ENCODE data around the gene NRXN2. TPM values are rescaled to one million over a fixed set of nuclear protein-coding genes. Genes with fewer than 3 reads are reported as not detected.

NRXN2 gene
- total and polyA plus RNA-seq, 10 of the 15 experiments (the other 5 are each of a cell fraction or from before 2014, with no cell fraction given), result 0.03 to 1.4 (median 0.23) TPM

- no peak for TF ChIP-seq USF2 (IDR thresholded peaks at IDR 0.05; ENCODE audit: borderline replicate concordance, low read depth, low read length)
- no peak for TF ChIP-seq SMAD5 (IDR thresholded peaks at IDR 0.05; ENCODE audit: low read depth)
- no peak for TF ChIP-seq SKIL (IDR thresholded peaks at IDR 0.05; ENCODE audit: low read depth, poor library complexity, severe bottlenecking)
- no peak for TF ChIP-seq LARP7 (IDR thresholded peaks at IDR 0.05)
- no peak for TF ChIP-seq ASH2L (IDR thresholded peaks at IDR 0.05; ENCODE audit: borderline replicate concordance, low read depth)
- no peak; the same call in none of the 2 replicates for TF ChIP-seq IKZF1 (conservative IDR thresholded peaks at IDR 0.05)
- TF ChIP-seq PAX8 (IDR thresholded peaks at IDR 0.05), result no peak
These were observed 84.9 kb downstream of the NRXN2 start (continued) for GRCh38 chr11:64638018-64638665.

- no peak overlapping the region for H3K4me2 ChIP-seq (ENCODE audit: control insufficient read depth, insufficient read depth)
- H3K9ac ChIP-seq (ENCODE audit: control insufficient read depth, insufficient read depth, low read length), result no peak overlapping the region
- H3K27me3 ChIP-seq (replicated peaks in 1 of 2; ENCODE audit: control insufficient read depth in 2 of 2, insufficient read depth in 2 of 2, low read length in 1 of 2), result peaks cover 7 to 8% of the 10 kb centered on the region in 2 experiments; a peak in 3 of 4 replicates
- no peak for DNase-seq (ENCODE audit: low read depth, low spot score)
- H2AFZ ChIP-seq (ENCODE audit: control insufficient read depth, low read depth, low read length), result no peak overlapping the region
- ChIA-PET SMC1A (ENCODE audit: uncharacterized antibody, unreplicated experiment) (interaction anchor here (1.6 kb wide), 1 partner anchor 13 kb away, joined by 3 read pairs; no protein-coding TSS in a partner anchor), CTCF (no interaction called here), POLR2A (no interaction called here), RAD21 (ENCODE audit: unreplicated experiment) (no interaction called here)
- no peaks in the 10 kb centered on the region for H3K4me1 ChIP-seq (ENCODE audit: control insufficient read depth, insufficient read depth, low read length)
- no peak for FAIRE-seq
- no peak overlapping the region for H3K4me3 ChIP-seq
- no peaks in the 10 kb centered on the region for H3K9me3 ChIP-seq (replicated peaks; ENCODE audit: control insufficient read depth, insufficient read depth, low read length)
- intact Hi-C loops (cut with micrococcal nuclease; ENCODE audit: unreplicated experiment) (no loop called here), in situ Hi-C loops (cut with MboI) (no loop called here)
- no peaks in the 10 kb centered on the region for H3K36me3 ChIP-seq (ENCODE audit: control insufficient read depth in 2 of 2, insufficient read depth in 2 of 2, low read length in 1 of 2)
- H3K79me2 ChIP-seq (ENCODE audit: control insufficient read depth, insufficient read depth, low read length), result no peaks in the 10 kb centered on the region
- H4K20me1 ChIP-seq (ENCODE audit: control insufficient read depth, insufficient read depth), result no peaks in the 10 kb centered on the region
- WGBS (ENCODE audit: insufficient coverage, insufficient replicate concordance, low lambda C conversion rate, missing lambda C conversion rate), result 21% methylated on average over 15 of the region's 15 CpGs
- no TSS peak for BruUV-seq (replicated peaks)
- no peak overlapping the region for H3K27ac ChIP-seq (ENCODE audit: control insufficient read depth, insufficient read depth)
- peak; percentile 30 for ATAC-seq
- TF ChIP-seq CHD2 (IDR thresholded peaks at IDR 0.05; ENCODE audit: borderline replicate concordance, low read depth, low read length) (0 out of 2 replicates have a peak, but pooled peaks have one; percentile 5), NKRF (conservative IDR thresholded peaks at IDR 0.05) (no peak), IKZF1 (conservative IDR thresholded peaks at IDR 0.05) (no peak; the same call in 1 of the 2 replicates), RAD21 (IDR thresholded peaks at IDR 0.05; ENCODE audit: insufficient read depth, low read depth, low read length) (no peak), SPI1 (IDR thresholded peaks at IDR 0.05; ENCODE audit: borderline replicate concordance, insufficient read depth, low read depth, low read length) (no peak), FOXK2 (IDR thresholded peaks at IDR 0.05) (no peak), MXI1 (IDR thresholded peaks at IDR 0.05; ENCODE audit: low read depth, low read length) (no peak)
These were observed 85.5 kb downstream of the NRXN2 start for GRCh38 chr11:64637334-64638017.
